HG03039 (cell line): Measurements from ENCODE around the gene CAPN8.
"Not testable (repeated sequence)": the region's sequence is repeated elsewhere in the genome, so short reads cannot be mapped to it uniquely, and the experiment has no call there.

Experiments
- ATAC-seq: cut with Tn5 transposase; IDR thresholded peaks from one replicate; pipeline ENCODE4 v1.9.1; 2021; ENCODE audit warnings: mild to moderate bottlenecking, moderate library complexity; ENCODE audit not compliant: unreplicated experiment

The CAPN8 gene

DNA sequence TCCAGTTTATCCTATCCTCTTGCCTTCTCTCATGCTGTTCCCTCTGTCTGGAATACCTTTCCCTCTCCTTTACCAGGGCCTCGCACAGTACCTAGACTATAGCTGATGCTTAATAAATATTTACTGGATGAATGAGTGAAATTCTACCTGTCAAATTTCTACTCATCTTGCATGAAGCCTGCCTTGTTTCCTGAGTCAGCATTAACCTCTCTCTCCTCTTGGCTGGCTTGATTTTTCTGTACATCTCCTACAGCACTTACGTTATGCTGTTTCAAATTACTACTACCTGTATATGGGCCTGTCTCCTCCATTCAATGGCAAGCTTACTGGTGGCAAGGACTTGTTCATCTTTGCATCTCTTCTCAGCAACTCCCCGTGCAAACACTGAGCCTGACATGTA is 130.8 kb downstream of the CAPN8 start:
- no peak for ATAC-seq

DNA sequence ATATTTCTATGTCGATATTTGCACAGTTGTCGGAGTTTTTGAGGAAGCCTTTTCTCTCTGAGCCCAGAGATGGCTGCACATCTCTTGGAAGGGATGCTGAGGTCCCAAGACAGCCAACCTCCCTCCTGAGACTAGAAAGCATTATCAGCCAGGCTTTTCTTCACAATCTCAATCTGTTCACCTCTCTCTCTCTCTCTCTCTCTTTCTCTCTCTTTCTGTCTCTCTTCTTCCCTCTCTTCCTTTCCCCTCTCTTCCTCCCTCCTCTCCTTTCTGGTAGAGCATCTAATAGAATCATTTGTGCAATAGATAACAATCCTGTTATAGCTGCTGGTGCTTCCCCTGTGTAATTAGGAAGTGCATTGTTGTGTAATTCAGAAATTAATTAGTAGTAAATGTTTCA is 131.8 kb downstream of the CAPN8 start:
- no peak for ATAC-seq

DNA sequence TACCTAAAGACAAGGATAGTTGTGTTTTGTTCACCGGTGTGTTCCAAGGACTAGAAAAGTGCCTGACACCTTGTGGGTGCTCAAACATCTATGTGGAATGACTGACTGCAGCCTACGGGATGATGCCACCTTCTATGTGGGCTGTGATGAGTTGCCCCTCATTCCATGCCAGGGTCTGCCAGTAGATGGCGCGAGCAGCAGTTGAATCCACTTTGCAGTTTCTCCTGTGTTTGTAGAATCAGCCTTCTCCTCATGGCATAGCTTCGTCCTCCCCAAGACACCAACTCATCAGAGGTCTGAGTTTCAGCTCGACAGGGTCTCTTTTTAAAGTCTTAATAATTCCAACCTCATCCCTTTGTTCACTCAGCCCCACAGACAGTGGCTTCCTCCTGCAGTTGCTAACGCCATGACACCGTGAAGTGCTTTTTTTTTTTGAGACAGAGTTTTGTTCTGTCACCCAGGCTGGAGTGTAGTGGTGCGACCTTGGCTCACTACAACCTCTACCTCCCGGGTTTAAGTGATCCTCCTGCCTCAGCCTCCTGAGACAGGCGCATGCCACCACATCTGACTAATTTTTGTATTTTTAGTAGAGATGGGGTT is 133.7 kb downstream of the CAPN8 start:
- no peak for ATAC-seq

DNA sequence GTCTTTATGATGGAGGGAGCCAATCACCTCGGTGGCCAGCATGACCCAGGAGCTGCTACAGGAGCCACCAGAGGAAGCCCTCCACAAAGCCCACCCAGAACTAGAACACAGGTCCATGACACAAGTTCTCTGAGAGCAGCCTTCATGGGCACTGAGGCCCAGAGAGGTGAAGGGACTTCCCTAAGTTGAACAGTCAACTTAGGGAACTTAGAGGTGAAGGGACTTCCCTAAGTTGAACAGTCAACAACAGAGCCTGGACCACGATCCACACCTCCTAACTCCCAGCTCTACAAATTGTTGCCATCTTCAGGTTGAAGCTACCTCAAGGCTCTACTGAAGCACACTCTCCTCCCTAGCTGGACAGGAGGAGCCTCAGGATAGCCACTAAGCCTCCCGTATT is 139.5 kb downstream of the CAPN8 start:
- no peak for ATAC-seq

DNA sequence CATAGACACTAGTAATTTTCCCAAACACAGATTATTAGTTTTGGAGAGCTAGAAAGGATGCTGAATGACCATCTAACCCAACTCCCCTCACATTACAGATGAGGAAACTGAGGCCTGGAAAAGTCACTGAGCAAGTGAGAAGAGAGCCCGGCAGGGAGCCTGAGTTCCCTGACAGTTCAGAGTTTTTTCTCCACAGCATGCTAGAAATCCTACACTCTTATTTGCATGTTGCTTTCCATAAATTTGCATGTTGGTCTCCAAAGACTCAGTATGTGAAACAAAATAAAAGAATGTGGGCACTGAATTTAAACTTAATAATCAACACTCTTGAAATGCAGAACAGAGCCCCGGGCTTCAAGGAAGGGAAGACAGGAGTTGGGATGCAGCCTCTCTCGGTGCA is 140.0 kb downstream of the CAPN8 start:
- no peak for ATAC-seq

DNA sequence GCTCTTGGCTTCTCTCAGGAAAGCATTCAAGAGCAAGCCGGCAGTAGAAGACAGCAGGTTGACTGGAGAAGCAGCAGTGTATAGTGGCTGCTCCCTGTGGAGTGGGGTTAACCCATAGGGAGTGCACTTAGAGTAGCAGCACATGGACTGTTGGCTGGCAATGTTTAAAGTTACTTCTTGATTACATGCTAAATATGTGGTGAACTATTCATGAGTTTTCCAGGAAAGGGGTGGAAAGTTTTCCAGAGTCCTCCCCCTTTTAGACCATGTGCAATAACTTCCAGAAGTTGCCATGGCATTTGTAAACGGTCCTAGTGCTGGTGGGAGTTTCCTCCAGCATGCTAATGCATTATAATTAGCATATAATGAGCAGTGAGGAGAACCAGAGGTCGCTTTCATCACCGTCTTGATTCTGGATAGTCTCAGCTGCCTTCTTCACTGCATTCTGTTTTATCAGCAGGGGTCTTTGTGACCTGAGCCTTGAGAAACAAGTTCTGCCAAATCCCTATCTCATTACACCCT is 140.5 kb downstream of the CAPN8 start:
- no peak for ATAC-seq

DNA sequence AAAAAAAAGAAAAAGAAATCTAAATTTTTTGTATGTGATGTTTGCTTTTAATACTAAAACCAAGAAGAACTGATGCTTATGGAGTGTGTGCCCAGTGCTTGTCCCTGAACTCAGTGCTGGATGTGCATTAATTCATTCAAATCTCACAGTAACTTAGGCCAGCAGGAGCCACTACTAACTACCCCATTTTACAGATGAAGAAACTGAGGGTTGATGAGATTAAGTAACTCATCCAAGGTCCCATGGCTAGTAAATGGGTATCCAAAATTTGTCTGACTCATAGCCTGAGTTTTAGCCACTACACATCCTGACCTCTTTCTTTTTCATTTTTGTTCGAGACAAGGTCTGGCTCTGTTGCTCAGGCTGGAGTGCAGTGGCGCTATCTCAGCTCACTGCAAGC is 144.4 kb downstream of the CAPN8 start:
- ATAC-seq: no peak

DNA sequence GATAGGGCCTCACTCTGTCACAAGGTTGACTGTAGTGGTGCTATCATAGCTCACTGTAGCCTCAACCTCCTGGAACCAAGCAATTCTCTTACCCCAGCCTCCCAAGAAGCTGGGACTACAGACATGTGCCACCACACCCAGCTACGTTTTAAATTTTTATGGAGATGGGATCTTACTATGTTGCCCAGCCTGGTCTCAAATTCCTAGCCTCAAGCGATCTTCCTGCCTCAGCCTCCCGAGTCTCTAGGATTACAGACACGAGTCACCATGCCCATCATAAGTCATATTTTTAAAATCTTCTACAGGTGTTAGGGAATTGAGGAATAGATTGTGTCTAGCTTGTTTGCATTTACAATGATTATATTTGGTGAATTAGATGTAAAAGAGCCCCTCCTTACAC is 145.3 kb downstream of the CAPN8 start:
- no peak for ATAC-seq

DNA sequence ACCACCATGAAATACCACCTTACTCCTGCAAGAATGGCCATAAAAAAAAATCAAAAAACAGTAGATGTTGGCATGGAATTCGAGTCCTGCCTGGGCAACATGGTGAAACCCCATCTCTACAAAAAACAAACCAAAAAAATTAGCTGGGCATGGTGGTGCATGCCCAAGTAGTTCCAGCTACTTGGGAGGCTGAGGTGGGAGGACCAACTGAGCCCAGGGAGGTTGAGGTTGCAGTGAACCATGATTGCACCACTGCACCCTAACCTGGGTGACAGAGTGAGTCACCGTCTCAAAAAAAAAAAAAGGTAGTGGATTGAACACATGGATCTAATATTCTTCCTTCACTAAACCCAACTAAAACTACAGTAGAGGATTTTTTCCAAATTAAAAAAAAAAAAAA is 146.4 kb downstream of the CAPN8 start:
- ATAC-seq: no peak

DNA sequence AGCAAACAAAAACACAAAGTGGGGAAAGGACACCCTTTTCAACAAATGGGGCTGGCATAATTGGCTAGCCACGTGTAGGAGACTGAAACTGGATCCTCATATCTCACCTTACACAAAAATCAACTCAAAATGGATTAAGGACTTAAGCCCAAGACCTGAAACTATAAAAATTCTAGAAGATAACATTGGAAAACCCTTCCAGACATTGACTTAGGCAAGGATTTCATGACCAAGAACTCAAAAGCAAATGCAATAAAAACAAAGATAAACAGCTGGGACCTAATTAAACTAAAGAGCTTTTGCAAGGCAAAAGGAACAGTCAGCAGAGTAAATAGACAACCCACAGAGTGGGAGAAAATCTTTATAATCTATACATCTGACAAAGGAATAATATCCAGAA is 146.9 kb downstream of the CAPN8 start:
- not testable (repeated sequence) for ATAC-seq

DNA sequence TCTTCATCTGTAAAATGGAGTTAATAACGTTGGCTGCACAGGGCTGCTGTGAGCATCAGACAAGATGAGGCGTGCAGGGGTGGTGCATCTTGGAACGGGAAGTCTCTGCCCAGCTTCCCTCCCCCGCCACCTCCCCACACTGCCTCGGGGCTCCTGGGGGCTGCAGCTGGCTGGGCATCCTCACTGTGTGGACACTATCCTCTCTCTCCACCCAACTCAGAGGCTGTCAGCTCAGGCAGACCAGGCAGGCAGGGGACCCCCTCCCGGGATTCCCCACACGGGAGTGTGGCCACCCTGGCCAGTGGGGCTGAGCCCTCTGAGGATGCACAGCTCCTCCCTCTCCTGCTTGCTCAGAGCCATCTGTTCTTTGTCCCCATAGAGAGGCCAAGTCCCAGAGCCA is 149.6 kb downstream of the CAPN8 start:
- ATAC-seq: no peak

DNA sequence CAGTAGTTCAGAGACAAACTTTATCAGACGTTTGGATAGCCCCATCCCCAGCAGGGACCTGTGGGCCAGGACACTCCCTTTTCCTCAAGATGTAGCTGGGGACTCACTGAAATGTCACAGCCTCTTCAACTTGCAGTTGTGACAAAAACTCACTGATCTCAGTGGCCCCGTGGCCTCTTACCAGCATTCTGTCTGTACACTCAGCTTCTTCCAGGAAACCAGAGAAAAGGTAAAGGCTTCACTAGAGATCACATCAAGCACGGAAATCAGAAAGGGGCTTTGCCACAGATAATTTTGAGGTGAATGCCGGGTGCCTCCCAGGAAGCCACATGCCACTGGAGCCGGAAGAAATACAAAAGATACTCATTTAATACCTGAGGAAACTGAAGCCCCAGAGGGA is 150.1 kb downstream of the CAPN8 start:
- no peak for ATAC-seq

DNA sequence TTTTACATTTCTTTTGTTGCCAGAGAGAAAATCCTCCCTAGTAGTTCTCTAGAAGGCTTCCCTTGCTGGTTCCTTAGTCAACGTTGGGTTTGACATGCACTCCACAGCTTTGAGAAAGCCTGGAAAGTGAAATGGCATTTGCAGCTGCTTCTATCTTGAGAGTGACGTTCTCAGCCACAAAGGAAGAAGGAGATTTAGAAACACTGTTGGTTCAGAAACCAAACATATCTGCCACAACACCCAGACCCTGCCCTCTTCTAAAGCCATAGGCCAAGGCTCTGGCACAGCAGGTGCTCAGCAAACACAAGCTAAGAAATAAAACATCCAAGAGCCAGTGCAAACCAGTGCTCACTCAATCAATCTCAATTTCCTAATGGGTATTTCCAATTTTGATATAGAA is 150.9 kb downstream of the CAPN8 start:
- no peak for ATAC-seq

DNA sequence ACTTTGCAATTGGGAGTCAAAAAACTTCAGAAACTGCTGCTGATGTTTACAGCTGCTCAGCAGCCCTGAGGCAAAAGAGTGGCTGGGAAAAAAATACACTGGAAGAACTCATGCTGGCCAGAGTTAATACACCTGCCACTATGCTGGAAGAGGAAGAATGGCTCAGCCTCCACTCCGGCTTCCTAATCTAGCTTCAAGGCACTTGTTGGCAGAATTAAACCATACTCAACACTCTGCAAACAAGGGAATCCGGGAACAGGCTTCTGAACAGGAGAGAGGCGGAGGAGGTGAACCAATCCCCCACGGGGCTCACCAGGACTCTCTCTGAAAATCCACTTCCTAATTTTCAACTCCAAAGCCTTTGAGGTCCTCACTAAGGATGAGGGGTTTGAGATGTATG is 152.2 kb downstream of the CAPN8 start:
- no peak for ATAC-seq

DNA sequence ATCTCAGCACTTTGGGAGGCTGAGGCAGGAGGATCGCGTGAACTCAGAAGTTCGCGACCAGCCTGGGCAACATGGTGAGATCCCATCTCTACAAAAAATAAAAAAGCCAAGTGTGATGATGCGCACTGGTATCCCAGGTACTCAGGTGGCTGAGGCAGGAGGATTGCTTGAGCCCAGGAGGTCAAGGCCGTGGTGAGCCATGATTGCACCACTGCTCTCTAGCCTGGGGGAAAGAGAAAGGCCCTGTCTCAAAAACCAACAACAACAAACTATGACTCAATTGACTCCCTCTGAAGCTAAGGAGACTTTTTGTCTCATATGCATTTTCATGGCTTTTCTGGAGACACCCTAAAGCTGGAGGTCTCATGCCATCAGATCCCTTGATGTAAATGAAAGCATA is 153.4 kb downstream of the CAPN8 start:
- no peak for ATAC-seq

DNA sequence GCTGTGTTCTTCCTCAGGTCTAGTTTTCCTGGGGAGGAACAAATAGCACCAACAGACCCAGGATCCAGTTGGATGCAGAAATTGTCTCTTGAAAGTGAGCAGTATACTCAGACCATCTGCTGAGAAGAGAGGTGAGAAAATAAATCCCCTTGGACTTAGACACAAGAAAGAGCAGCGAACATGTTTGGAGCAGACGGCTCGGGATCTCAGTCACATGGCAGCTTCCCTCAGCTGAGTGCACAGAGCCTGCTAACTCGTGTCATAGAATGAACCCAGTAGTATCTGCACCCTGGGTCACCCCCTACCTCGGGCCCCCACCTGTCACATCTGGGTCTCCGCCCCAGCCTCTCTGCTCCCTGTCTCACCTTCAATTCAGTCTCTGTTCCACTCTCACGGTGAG is 156.7 kb downstream of the CAPN8 start:
- no peak for ATAC-seq

DNA sequence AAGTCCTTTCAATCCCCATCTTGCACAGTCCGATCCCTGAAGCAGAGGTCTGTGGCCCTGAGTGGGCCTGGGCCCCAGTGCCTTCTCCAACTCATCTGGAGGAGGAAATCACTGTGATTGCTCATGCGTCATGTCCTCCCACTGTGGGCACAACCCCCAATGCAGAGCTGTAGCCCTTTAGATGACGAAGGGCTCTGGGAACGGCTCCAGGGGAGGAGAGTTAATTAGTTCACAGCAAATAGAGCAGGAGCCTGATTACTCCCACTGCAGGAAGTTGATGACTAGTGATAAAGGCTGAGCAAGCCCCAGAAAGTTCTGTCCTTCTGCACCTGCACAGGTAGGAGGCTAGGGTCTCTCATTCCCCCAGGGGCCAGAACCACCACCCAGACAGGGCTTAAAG is 160.8 kb downstream of the CAPN8 start:
- no peak for ATAC-seq

DNA sequence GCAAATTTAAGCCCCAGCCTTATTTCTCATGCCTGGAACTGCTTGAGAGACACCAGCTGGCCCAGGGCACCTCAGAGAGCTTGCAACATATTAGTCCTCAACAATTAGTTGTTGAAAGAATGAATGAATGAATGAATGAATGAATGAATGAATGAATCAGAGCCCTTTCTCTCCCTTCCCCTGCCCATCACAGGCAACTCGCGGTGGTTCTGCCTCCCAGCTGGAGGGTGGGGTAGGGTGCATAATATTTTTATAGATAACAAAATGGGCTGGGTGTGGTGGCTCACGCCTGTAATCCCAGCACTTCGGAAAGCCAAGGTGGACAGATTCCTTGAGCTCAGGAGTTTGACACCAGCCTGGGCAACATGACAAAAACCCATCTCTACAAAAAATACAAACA is 162.2 kb downstream of the CAPN8 start:
- ATAC-seq: no peak

DNA sequence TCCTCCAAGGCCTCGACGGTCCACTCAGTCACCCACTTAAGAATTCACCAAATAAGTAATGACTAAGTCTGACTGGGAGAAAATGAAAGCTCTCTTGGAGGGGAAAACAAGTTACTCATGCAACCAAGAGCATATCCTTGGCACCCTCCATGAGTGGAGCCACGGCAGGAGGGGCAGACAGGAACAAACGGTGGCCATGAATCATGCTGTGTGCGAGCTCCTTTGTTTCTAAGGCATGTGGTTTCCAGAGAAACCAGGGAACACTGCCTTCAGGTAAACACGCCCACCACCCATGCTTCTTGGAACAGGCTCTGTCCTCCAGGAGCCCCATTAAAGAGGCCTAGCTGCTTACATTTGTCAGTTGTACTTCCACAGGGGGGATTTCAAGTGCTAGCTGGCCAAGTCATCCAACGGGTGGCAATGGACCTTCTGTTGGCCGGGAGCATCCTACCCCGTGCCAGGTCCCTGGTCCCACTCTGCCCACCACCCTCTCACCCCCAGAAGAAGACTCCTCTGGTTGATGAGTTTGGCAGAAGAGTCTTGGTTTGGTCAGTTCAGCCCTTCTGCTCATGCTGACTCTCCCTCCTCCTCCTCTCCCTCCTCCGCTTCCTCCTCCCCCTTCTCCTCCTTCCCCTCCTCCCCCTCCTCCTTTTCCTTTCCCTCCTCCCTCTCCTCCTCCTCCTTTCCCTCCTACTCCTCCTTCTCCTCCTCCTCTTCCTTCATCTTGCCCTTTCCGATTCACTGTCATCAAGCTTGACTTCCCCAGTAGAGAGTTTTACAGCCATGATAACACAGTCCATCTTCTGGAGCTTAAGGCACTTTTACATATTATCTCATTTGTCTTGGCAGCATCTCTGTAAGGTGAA is 164.7 kb downstream of the CAPN8 start:
- no peak for ATAC-seq

DNA sequence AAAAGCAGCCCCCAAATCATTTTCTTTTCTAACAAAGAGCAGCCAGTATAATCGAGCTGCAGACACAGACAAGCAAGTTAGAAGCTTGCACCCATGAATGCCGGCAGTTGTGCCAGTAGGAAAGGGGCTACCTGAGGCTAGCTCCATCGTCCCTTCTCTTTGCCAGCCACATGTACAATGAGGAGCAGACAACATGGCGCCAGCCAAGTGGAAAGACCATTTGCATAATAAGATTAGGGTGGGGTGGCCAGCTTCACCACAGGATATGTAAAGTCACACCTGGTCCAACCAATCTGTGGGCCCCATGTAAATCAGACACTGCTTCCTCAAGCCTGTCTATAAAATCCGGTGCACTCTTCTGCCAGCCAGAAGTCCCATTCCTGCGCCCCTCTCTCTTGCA is 168.6 kb downstream of the CAPN8 start:
- no peak for ATAC-seq

DNA sequence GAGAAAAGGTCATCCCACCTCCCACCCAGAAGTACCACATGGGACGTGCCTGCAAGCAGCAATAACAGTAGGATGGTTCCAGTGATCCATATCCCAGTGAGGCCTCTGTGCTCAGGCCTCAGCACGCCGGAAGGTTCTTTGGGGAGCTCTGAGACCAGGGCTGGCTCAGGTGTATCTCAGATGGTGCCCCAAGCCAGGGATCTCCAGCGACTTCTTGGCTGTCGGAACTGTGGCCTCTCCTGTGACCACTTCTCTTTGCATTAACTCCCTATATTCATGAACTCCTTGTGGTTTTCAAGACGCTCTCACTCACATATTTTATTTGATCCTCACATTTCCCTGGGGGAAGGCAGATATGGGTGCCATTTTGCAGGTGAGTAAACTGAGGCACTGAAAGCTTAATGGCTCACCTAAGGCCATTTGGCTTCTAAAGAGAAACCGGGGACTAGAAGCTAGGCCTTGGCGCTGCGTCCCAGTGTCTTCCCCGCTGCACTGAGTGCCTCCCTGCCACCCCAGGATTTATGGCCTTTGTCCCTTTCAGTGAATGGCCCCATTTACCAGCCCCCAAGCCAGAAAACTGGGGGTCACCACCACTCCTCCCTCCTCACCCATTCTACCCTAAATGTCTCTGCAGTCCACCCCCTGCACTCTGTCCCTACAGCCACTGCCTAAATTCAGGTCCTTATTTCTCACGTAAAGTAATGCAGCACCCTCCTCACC is 170.4 kb downstream of the CAPN8 start:
- no peak for ATAC-seq

DNA sequence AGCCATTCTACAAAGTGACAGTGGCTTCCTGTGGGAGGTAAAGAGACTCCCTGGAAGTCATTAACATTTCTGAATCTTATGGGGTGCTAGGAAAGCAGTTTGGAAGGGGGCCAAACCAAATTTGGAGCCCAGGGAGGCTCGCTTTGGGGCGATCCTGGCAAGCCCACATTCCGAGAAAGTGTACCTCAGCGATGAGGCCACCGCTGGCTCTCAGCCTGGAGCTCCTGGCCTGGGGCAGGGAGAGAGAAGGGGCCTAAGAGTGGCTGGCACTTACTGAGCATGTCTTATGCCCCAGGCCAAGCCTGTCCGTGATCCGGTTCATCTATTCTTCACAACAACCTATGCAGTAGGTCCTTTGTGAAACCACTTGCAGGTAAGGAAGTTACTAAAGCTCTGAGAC is 173.5 kb downstream of the CAPN8 start:
- ATAC-seq: no peak
